ENCODE results near the gene HOOK2.
"Not testable (repeated sequence)": the region's sequence is repeated elsewhere in the genome, so short reads cannot be mapped to it uniquely, and the experiment has no call there.

HOOK2 gene, protein sequence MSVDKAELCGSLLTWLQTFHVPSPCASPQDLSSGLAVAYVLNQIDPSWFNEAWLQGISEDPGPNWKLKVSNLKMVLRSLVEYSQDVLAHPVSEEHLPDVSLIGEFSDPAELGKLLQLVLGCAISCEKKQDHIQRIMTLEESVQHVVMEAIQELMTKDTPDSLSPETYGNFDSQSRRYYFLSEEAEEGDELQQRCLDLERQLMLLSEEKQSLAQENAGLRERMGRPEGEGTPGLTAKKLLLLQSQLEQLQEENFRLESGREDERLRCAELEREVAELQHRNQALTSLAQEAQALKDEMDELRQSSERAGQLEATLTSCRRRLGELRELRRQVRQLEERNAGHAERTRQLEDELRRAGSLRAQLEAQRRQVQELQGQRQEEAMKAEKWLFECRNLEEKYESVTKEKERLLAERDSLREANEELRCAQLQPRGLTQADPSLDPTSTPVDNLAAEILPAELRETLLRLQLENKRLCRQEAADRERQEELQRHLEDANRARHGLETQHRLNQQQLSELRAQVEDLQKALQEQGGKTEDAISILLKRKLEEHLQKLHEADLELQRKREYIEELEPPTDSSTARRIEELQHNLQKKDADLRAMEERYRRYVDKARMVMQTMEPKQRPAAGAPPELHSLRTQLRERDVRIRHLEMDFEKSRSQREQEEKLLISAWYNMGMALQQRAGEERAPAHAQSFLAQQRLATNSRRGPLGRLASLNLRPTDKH

DNA sequence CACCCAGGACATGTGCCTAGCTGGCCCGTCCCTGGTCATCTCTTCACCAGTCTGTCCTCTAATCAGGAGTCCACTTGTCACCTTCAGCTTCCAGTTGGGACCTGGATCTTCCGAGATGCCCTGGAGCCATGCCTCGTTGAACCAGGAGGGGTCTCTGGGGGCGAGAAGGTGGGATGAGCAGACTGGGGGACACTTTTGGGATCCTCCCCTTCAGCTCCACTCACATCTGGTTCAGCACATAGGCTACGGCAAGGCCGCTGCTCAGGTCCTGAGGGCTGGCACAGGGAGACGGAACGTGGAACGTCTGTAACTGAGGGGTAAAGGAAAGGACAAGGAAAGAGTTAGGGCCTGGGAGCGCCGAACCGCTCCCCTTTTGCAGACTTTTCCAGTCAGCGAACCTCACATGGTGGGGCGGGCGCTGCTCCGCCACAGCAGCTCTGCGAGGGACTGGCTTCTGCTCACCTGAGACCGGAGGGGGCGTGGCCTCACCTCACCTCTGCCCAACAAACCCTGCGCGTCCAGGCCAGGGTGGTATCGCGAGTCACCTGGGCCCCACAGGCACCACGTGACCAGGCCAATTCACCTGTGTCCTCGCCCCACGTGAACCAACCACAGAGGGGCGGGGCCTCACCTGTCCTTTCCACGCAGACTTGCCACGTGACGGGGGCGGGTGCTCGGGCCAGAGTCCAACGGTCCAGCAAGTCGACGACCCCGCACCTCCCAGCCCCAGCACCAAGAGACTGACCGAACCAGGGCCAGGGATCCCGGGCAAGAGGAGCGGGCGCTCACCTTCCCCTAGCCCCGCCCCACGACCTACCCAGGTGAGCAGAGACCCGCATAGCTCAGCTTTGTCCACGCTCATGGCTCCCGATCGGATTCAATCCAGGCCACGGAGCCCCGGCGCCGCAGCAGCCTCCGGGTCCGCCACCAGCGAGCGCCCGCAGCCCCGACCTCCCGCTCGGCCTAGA is at the start of gene HOOK2:
Gene HOOK2 (minus strand): TSS at position 965 of the 968 bp plus-strand sequence. CDS start 103 bp downstream, at position 862.
- DNase-seq: peak; percentile 97

DNA sequence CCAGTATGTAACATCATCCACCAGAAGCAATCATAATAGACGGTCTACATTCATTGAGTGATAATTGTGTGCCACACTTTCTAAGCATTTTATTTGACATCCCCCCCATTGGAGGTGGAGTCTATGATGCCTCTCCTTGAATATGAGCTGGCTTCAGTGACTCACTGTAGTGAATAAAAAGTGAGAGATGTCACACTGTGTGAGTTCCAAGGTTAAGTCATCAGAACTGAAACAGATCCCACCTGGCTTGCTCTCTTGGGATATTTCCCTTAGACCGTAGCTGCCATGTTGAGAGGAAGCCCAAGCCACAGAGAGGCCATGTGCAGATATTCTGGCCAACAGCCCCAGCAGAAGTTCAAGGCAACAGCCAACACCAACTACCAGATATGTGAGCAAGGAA is 46.4 kb upstream of the HOOK2 start:
- no peak for DNase-seq

- DNase-seq: not testable (repeated sequence)
Measured at GRCh38 chr19:12817810-12818209, 42.5 kb upstream of the HOOK2 start.

DNA sequence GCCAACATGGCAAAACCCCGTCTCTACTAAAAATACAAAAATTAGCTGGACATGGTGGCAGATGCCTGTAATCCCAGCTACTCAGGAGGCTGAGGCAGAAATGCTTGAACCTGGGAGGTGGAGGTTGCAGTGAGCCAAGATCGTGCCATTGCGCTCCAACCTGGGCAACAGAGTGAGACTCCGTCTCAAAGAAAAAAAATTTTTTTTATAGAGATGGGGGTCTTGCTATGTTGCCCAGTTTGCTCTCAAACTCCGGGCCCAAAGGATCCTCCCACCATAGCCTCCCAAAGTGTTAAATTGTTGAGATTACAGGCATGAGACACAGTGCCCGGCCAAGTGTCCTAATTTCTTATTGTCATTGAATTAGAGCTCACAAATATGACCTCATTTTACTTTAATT is 41.8 kb upstream of the HOOK2 start:
- DNase-seq: not testable (repeated sequence)

DNA sequence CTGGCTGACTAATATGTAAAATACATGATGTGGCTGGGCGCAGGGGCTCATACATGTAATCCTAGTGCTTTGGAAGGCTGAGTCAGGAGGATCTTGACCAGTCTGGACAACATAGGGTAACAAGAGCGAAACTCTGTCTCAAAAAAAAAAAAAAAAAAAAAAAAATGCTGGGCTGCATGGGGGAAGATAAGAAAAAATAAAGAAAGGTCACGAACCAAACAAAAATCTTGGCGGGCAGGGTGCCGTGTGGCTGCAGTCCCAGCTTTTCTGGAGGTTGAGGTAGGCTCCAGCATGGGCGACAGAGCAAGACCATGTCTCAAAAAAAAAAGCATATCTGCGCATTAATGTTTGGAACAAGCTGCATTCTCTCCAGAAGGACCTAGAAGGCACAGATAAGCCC is 39.7 kb upstream of the HOOK2 start:
- DNase-seq: no peak

DNA sequence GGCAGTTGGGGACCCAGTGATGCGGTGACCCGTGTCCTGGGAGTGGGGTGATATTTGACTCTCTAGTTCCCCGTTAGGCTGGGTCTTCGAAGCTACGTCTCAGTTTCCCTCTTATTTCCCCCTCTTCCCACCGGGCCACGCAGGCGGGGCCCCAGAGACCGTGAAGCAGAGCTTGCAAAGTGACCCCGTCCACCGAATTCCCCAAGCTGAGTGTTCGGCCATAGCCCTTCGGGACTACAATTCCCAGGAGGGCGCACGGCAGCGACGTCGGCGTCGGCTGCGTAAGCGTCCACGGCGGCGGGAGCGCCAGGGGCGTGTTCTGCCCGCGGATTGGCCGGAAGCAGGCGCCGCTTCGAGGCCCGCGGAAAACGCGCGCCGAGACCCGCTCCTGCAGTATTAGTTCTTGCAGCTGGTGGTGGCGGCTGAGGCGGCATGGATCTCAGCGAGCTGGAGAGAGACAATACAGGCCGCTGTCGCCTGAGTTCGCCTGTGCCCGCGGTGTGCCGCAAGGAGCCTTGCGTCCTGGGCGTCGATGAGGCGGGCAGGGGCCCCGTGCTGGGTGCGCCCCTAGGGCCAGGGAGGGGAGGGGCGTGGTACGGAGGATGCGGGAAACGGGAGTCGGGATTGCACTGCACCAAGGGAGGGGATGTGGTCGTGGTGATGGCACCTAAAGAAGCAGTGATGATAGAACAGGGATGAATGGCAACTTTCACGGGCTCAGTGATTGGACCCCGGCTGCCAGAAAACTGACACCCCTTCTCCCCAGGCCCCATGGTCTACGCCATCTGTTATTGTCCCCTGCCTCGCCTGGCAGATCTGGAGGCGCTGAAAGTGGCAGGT is 31.1 kb upstream of the HOOK2 start, which contains the start of gene RNASEH2A:
Gene RNASEH2A (plus strand): TSS at position 343 of the 840 bp plus-strand sequence. CDS start 90 bp downstream, at position 433.
- DNase-seq: peak; percentile 94

DNA sequence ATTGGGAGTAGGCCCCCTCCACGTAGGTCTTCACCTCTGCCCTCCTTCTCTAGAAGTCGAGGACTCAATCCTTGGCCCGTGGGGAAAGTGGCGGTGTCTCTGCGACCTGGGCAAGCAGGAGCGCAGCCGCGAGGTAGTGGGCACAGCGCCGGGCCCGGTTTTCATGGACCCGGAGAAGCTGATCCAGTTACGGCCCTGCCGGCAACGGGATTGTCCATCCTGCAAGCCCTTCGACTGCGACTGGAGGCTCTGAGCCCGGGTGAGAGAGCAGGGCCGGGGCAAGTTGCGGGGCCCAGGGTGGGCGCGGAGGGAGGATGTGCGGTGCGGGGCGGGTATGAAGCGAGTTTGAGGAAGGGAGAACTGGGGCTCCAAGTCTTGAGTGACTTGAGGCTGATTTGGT is 28.7 kb upstream of the HOOK2 start:
- DNase-seq: no peak

GRCh38 chr19:12802267-12803106 is 27.1 kb upstream of the HOOK2 start:
- DNase-seq: no peak

GRCh38 chr19:12801466-12802266 is 26.3 kb upstream of the HOOK2 start, which contains the start of the genes PRDX2 and THSD8:
TSS of gene PRDX2 (minus strand) at chr19:12801800. CDS start at chr19:12801261, 539 bp downstream.
TSS of gene THSD8 (plus strand) at chr19:12802069. CDS start at chr19:12802072, 3 bp downstream.
- peak; percentile 80 for DNase-seq

GRCh38 chr19:12800923-12801465 is 25.6 kb upstream of the HOOK2 start:
- peak; percentile 62 for DNase-seq

GRCh38 chr19:12800466-12800770 is 25.1 kb upstream of the HOOK2 start:
- no peak for DNase-seq

GRCh38 chr19:12799742-12800465 is 24.6 kb upstream of the HOOK2 start:
- no peak for DNase-seq

DNA sequence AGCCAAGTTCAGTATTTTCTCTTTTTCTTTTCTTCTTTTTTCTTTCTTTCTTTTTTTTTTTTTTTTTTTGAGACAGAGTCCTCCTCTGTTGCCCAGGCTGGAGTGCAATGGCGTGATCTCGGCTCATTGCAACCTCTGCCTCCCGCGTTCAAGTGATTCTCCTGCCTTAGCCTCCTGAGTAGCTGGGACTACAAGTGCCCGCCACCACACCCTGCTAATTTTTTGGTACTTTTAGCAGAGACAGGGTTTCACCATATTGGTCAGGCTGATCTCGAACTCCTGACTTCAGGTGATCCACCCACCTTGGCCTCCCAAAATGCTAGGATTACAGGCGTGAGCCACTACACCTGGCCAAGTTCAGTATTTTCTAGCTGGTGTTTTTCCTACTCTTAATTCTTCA is 22.3 kb upstream of the HOOK2 start:
- not testable (repeated sequence) for DNase-seq

GRCh38 chr19:12797141-12797587 is 21.8 kb upstream of the HOOK2 start:
- no peak for DNase-seq

DNA sequence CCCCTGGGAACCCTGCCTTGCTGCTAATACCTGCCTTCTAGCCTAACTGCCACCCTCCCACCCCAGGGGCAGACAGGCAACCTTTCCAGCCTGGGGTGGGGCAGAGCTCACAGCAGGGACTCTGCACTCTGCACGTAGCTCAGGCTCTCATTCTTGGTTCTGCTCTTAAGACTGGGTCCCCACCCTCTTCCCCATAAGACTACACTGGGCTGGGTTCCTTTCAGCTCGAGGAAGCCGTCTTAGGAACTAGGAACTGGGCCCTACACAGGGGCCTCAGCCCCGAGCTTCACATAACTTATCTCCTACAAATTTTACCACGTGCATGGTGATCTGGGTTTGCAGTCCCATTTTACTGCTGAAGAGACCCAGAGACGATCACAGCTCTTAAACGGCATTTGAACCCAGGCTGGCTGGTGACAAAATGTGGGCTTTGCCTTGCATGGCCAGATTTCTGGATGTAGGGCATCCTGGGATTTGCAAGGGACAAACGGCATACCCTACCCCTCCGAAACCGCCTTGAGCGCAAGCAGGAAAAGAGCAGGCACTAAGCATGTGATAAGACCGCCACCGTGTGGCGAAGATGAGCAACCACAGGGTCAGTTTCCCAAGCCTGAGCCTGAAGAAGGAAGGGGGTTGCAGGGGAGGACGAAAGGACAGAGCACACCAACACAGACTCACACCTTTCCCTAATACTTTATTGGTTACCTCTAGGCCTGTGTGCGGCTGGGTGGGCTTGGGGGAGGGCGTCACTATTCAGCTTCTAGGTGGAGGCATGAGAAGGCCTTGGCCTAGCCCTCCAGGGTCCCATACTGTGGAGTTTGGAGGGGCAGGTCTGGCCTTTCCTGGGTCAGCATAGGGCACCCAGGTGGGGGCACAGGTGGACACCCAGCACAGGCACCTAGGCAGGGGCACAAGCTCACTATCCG is 21.1 kb upstream of the HOOK2 start:
- peak; percentile 89 for DNase-seq

DNA sequence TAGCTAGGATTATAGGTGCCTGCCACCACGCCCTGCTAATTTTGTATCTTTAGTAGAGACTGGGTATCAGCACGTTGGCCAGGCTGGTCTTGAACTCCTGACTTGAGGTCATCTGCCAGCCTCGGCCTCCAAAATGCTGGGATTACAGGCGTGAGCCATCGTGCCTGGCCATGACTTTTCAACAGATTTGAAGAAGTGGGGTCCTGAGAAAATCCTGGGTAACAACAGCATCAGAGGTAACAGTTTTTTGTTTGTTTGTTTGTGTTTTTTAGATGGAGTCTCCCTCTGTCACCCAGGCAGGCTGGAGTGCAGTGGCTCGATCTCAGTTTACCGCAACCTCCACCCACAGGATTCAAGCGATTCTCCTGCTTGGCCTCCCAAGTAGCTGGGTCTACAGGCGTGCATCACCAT is 19.6 kb upstream of the HOOK2 start:
- DNase-seq: no peak

DNA sequence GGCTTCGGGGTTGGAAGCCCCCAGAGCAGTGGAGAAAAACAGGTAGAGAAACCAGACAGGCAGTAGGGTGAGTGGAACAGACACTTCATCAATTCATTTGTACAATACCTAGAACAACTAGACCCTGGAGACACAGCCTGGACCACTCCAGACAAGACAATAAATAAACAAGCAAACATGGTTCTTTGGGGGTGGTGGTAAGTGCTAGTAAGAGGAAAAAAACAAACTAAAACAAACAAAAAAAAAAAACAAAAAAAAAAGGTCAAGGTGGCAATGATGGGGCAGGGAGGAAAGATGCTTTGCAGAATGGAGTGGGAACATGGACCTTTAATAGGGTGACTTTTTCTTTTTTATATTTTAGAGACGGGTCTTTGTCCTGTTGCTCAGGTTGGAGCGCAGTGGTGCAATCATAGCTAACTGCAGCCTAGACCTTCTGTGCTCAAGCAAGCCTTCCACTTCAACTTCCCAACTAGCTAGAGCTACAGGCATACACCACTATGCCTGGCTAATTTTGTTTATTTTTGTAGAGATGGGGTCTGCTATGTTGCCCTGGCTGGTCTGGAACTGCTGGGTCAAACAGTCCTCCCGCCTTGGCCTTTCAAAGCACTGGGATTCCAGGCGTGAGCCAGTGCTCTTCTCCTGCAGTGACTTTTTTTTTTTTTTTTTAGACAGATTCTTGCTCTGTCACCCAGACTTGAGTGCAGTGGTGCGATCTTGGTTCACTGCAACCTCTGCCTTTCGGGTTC is 19.0 kb upstream of the HOOK2 start:
- no peak for DNase-seq

Data from islet precursor cell (in vitro differentiated cells).